ENCODE measurements around the gene OR2AG2. TPM values are rescaled to one million over a fixed set of nuclear protein-coding genes. Genes with fewer than 3 reads are reported as not detected.

OR2AG2 gene
- total and polyA plus RNA-seq, 2 donors (not counting 1 experiment from before 2014, with no cell fraction given): 0.27 TPM; not detected in 1

DNA sequence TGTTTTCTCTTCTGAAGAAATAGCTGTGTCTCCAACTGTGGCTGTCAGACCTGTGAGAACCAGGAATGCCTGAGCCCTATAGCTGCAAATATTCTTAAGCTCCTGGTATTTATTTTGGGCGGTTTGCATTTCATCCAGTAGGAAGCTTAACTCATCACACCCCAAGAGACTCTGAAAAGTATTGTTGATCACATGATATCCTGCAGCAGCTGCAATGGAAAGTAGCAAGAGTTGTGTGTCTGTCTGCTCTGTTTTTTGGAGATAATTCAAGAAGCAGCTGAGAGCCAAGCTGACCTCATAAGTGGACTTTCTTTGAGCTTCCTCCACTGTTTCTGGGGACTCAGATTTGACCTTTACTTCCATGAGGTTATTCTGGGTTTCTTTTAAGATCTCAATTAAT, 52.2 kb downstream of the OR2AG2 start:
- H3K27ac Mint-ChIP-seq: no peak overlapping the region
- Histone ChIP-seq H3K9me3 (ENCODE audit: control extremely low read depth in 1 of 3, control insufficient read depth in 2 of 3, insufficient read depth in 1 of 3, low read length in 2 of 3) (no peaks in the 10 kb centered on the region), H3K4me2 (replicated peaks; ENCODE audit: low read depth, low read length, poor library complexity, severe bottlenecking) (no peak overlapping the region), H3K79me2 (ENCODE audit: control insufficient read depth, insufficient read depth, low read length) (peaks cover 76% of the 10 kb centered on the region), H3K4me1 (ENCODE audit: control insufficient read depth in 2 of 2, insufficient read depth in 2 of 2, low read length in 2 of 2) (peaks cover 9 to 13% of the 10 kb centered on the region in 2 donors), H3K27ac (ENCODE audit: low read length in 2 of 2) (no peak overlapping the region), H3K9ac (ENCODE audit: low read length) (no peak overlapping the region), H3K27me3 (replicated peaks in 1 of 4; ENCODE audit: control extremely low read depth in 1 of 4, control insufficient read depth in 3 of 4, insufficient read depth in 4 of 4, low read length in 3 of 4) (no peaks in the 10 kb centered on the region), H3K36me3 (replicated peaks in 1 of 2; ENCODE audit: control extremely low read depth in 1 of 2, control insufficient read depth in 1 of 2, extremely low read depth in 1 of 2, insufficient read depth in 2 of 2, low read length in 1 of 2) (peaks cover 5 to 58% of the 10 kb centered on the region in 2 experiments), H3K4me3 (ENCODE audit: control extremely low read depth in 1 of 5, extremely low read depth in 1 of 5, insufficient read depth in 1 of 5, low read depth in 2 of 5, low read length in 4 of 5) (no peak overlapping the region), H2AFZ (ENCODE audit: insufficient read depth, low read depth, low read length, poor library complexity, severe bottlenecking) (no peak overlapping the region), H4K20me1 (ENCODE audit: control insufficient read depth, insufficient read depth, low read length, poor library complexity, severe bottlenecking) (peaks cover 70% of the 10 kb centered on the region)
- H3K27me3 Mint-ChIP-seq: no peaks in the 10 kb centered on the region
- peaks cover 46% of the 10 kb centered on the region for H3K4me1 Mint-ChIP-seq
- CTCF ChIA-PET: interaction anchor here (0.8 to 16.3 kb wide), 6 partner anchors 9 to 188 kb away, joined by 3 to 158 read pairs (median 8); no protein-coding TSS in a partner anchor
- DNase-seq: no peak
- ATAC-seq (ENCODE audit: low read depth): no peak
- no peaks in the 10 kb centered on the region for H3K9me3 Mint-ChIP-seq (ENCODE audit: insufficient read depth)
- no CpG with 5 or more reads among the region's 1 CpG for WGBS (ENCODE audit: insufficient coverage)
- no peak overlapping the region for H3K4me3 Mint-ChIP-seq
- no peak for TF ChIP-seq EZH2 (IDR thresholded peaks at IDR 0.05; ENCODE audit: borderline replicate concordance, insufficient read depth, low read depth, low read length, poor library complexity, severe bottlenecking)
- TF ChIP-seq, protein P1, sequence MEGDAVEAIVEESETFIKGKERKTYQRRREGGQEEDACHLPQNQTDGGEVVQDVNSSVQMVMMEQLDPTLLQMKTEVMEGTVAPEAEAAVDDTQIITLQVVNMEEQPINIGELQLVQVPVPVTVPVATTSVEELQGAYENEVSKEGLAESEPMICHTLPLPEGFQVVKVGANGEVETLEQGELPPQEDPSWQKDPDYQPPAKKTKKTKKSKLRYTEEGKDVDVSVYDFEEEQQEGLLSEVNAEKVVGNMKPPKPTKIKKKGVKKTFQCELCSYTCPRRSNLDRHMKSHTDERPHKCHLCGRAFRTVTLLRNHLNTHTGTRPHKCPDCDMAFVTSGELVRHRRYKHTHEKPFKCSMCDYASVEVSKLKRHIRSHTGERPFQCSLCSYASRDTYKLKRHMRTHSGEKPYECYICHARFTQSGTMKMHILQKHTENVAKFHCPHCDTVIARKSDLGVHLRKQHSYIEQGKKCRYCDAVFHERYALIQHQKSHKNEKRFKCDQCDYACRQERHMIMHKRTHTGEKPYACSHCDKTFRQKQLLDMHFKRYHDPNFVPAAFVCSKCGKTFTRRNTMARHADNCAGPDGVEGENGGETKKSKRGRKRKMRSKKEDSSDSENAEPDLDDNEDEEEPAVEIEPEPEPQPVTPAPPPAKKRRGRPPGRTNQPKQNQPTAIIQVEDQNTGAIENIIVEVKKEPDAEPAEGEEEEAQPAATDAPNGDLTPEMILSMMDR (IDR thresholded peaks at IDR 0.05): no peak
- intact Hi-C loops (cut with micrococcal nuclease): no loop called here
- POLR2A ChIA-PET: no interaction called here

DNA sequence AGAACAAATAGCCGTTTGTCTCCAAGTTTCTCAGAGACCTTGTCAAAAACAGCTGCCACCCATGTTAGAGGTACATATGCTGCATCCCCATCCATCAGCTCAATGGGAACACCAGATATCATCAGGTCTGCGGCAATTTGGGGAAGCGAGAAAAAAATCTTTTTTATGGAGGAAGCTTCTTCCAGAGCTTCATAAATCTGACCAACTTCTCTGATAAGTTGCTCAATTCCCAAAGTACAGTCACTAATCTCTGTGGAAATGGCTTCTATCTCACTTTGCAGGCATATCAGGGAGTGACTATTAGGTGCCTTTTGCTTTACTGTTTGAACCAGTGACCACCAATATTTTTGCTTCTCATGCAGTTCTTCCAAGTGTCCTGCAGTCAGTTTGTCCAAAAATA, 54.4 kb downstream of the OR2AG2 start:
- H3K27ac Mint-ChIP-seq: no peak overlapping the region
- Histone ChIP-seq H3K27ac (ENCODE audit: low read length in 2 of 2) (no peak overlapping the region), H3K27me3 (replicated peaks in 1 of 4; ENCODE audit: control extremely low read depth in 1 of 4, control insufficient read depth in 3 of 4, insufficient read depth in 4 of 4, low read length in 3 of 4) (no peaks in the 10 kb centered on the region), H3K79me2 (ENCODE audit: control insufficient read depth, insufficient read depth, low read length) (peaks cover 54% of the 10 kb centered on the region), H3K4me3 (ENCODE audit: control extremely low read depth in 1 of 5, extremely low read depth in 1 of 5, insufficient read depth in 1 of 5, low read depth in 2 of 5, low read length in 4 of 5) (no peak overlapping the region), H3K4me2 (replicated peaks; ENCODE audit: low read depth, low read length, poor library complexity, severe bottlenecking) (no peak overlapping the region), H3K9ac (ENCODE audit: low read length) (no peak overlapping the region), H3K4me1 (ENCODE audit: control insufficient read depth in 2 of 2, insufficient read depth in 2 of 2, low read length in 2 of 2) (peaks cover 7 to 9% of the 10 kb centered on the region in 2 donors), H2AFZ (ENCODE audit: insufficient read depth, low read depth, low read length, poor library complexity, severe bottlenecking) (no peak overlapping the region), H3K9me3 (ENCODE audit: control extremely low read depth in 1 of 3, control insufficient read depth in 2 of 3, insufficient read depth in 1 of 3, low read length in 2 of 3) (no peaks in the 10 kb centered on the region), H4K20me1 (ENCODE audit: control insufficient read depth, insufficient read depth, low read length, poor library complexity, severe bottlenecking) (peaks cover 57% of the 10 kb centered on the region), H3K36me3 (replicated peaks in 1 of 2; ENCODE audit: control extremely low read depth in 1 of 2, control insufficient read depth in 1 of 2, extremely low read depth in 1 of 2, insufficient read depth in 2 of 2, low read length in 1 of 2) (peaks cover 2 to 46% of the 10 kb centered on the region in 2 experiments)
- no peaks in the 10 kb centered on the region for H3K9me3 Mint-ChIP-seq (ENCODE audit: insufficient read depth)
- H3K27me3 Mint-ChIP-seq: no peaks in the 10 kb centered on the region
- ChIA-PET POLR2A (no interaction called here), CTCF (interaction anchor here (1.1 to 16.3 kb wide), 4 partner anchors 11 to 40 kb away, joined by 3 to 158 read pairs (median 10); no protein-coding TSS in a partner anchor)
- 100% methylated on average over 1 of the region's 3 CpGs for WGBS (ENCODE audit: insufficient coverage)
- TF ChIP-seq, protein P1 (IDR thresholded peaks at IDR 0.05): no peak
- no peak for TF ChIP-seq EZH2 (IDR thresholded peaks at IDR 0.05; ENCODE audit: borderline replicate concordance, insufficient read depth, low read depth, low read length, poor library complexity, severe bottlenecking)
- no peak for ATAC-seq (ENCODE audit: low read depth)
- H3K4me1 Mint-ChIP-seq: peaks cover 34% of the 10 kb centered on the region
- no peak overlapping the region for H3K4me3 Mint-ChIP-seq
- DNase-seq: no peak
- intact Hi-C loops (cut with micrococcal nuclease): no loop called here

Other genes with a start within 250 kb of the OR2AG2 start
- 29.4 and 29.5 TPM in 2 replicates for gene RRP8, start 168.4 kb downstream of the OR2AG2 start, total RNA-seq
- 6.8 and 8.6 TPM in 2 replicates for gene RRP8, start 168.4 kb downstream of the OR2AG2 start, polyA plus RNA-seq
- gene ILK, start 168.2 kb downstream of the OR2AG2 start, total RNA-seq: 119 and 131 TPM in 2 replicates
- gene ILK, start 168.2 kb downstream of the OR2AG2 start, polyA plus RNA-seq: 85.9 and 88.5 TPM in 2 replicates
- gene TAF10, start 159.8 kb downstream of the OR2AG2 start, total RNA-seq: 92.2 and 114 TPM in 2 replicates
- gene TAF10, start 159.8 kb downstream of the OR2AG2 start, polyA plus RNA-seq: 107 and 156 TPM in 2 replicates
- 191 and 200 TPM in 2 replicates for gene TPP1, start 152.6 kb downstream of the OR2AG2 start, total RNA-seq
- gene TPP1, start 152.6 kb downstream of the OR2AG2 start, polyA plus RNA-seq: 118 and 133 TPM in 2 replicates
- 0.78 and 0.84 TPM in 2 replicates for gene DCHS1, start 116.2 kb downstream of the OR2AG2 start, total RNA-seq
- gene DCHS1, start 116.2 kb downstream of the OR2AG2 start, polyA plus RNA-seq: 0.31 and 0.79 TPM in 2 replicates
- gene MRPL17, start 88.6 kb downstream of the OR2AG2 start, total RNA-seq: 18.2 and 23.1 TPM in 2 replicates
- gene MRPL17, start 88.6 kb downstream of the OR2AG2 start, polyA plus RNA-seq: 4.8 and 9.9 TPM in 2 replicates
- gene OR2AG1, start 11.0 kb upstream of the OR2AG2 start, total RNA-seq: not detected in 2 replicates
- not detected in 2 replicates for gene OR2AG1, start 11.0 kb upstream of the OR2AG2 start, polyA plus RNA-seq
- gene OR6A2, start 27.7 kb upstream of the OR2AG2 start, total RNA-seq: 0.10 and 0.12 TPM in 2 replicates
- not detected in 2 replicates for gene OR6A2, start 27.7 kb upstream of the OR2AG2 start, polyA plus RNA-seq
- gene OR10A5, start 73.7 kb upstream of the OR2AG2 start, total RNA-seq: not detected in 2 replicates
- gene OR10A5, start 73.7 kb upstream of the OR2AG2 start, polyA plus RNA-seq: not detected in 2 replicates
- not detected in 2 replicates for gene OR10A2, start 91.1 kb upstream of the OR2AG2 start, total RNA-seq
- gene OR10A2, start 91.1 kb upstream of the OR2AG2 start, polyA plus RNA-seq: not detected in 2 replicates
- gene OR10A4, start 104.6 kb upstream of the OR2AG2 start, total RNA-seq: not detected in 2 replicates
- gene OR10A4, start 104.6 kb upstream of the OR2AG2 start, polyA plus RNA-seq: not detected in 2 replicates
- not detected in 2 replicates for gene OR2D2, start 120.5 kb upstream of the OR2AG2 start, total RNA-seq
- gene OR2D2, start 120.5 kb upstream of the OR2AG2 start, polyA plus RNA-seq: not detected in 2 replicates
- gene OR2D3, start 149.0 kb upstream of the OR2AG2 start, total RNA-seq: not detected in 2 replicates
- not detected in 2 replicates for gene OR2D3, start 149.0 kb upstream of the OR2AG2 start, polyA plus RNA-seq
- 2.0 and 2.8 TPM in 2 replicates for gene ZNF215, start 154.4 kb upstream of the OR2AG2 start, total RNA-seq
- gene ZNF215, start 154.4 kb upstream of the OR2AG2 start, polyA plus RNA-seq: 0.48 and 0.85 TPM in 2 replicates
- not detected in 2 replicates for gene ZNF214, start 248.4 kb upstream of the OR2AG2 start, total RNA-seq
- not detected in 2 replicates for gene ZNF214, start 248.4 kb upstream of the OR2AG2 start, polyA plus RNA-seq
- gene NLRP14, start 248.5 kb upstream of the OR2AG2 start, total RNA-seq: 0.07 TPM in 1 of 2 replicates, not detected in the other
- 0.04 TPM in 1 of 2 replicates, not detected in the other for gene NLRP14, start 248.5 kb upstream of the OR2AG2 start, polyA plus RNA-seq